ENCODE measurements around the gene MAB21L1.
A peak's percentile ranks its signal among the peaks of the same experiment; 100 is the strongest.

Gene MAB21L1
- long read RNA-seq, donor 1: 0 reads
- long read RNA-seq, donor 2, partial matches to known transcripts: 0 of 1 reads
- long read RNA-seq, donor 2, other reads (novel, unspliced or antisense): 0 of 1 reads
- long read RNA-seq, donor 3: 0 reads
- long read RNA-seq, donor 4: 0 reads
- long read RNA-seq, donor 5: 0 reads
- long read RNA-seq, donor 6: 0 reads
- long read RNA-seq, donor 7, partial matches to known transcripts: 0 of 1 reads
- long read RNA-seq, donor 7, other reads (novel, unspliced or antisense): 0 of 1 reads
- long read RNA-seq, donor 8: 0 reads

- DNase-seq: peak; percentile 80
Measured at GRCh38 chr13:35475960-35476943, at the start of gene MAB21L1. Gene MAB21L1, minus strand, starts transcription at chr13:35476689. Its CDS starts 551 bp downstream, at chr13:35476138.

- no peak for DNase-seq
Measured at GRCh38 chr13:35524171-35524570, 47.7 kb upstream of the MAB21L1 start.

GRCh38 chr13:35518337-35518946 lies 42.0 kb upstream of the MAB21L1 start:
- DNase-seq: no peak

- no peak for DNase-seq
Measured at GRCh38 chr13:35514801-35515502, 38.5 kb upstream of the MAB21L1 start.

GRCh38 chr13:35514061-35514477 lies 37.6 kb upstream of the MAB21L1 start:
- DNase-seq: no peak

- no peak for DNase-seq
Measured at GRCh38 chr13:35512271-35512920, 35.9 kb upstream of the MAB21L1 start.

GRCh38 chr13:35502456-35502855 lies 26.0 kb upstream of the MAB21L1 start:
- DNase-seq: no peak

- DNase-seq: no peak
Measured at GRCh38 chr13:35501661-35502235, 25.3 kb upstream of the MAB21L1 start.

GRCh38 chr13:35500144-35500543 lies 23.7 kb upstream of the MAB21L1 start:
- DNase-seq: no peak

GRCh38 chr13:35499676-35500075 lies 23.2 kb upstream of the MAB21L1 start:
- DNase-seq: no peak

- no peak for DNase-seq
Measured at GRCh38 chr13:35499196-35499662, 22.7 kb upstream of the MAB21L1 start.

- no peak for DNase-seq
Measured at GRCh38 chr13:35498231-35498630, 21.7 kb upstream of the MAB21L1 start.

GRCh38 chr13:35496761-35497386 lies 20.4 kb upstream of the MAB21L1 start:
- no peak for DNase-seq

GRCh38 chr13:35496006-35496405 lies 19.5 kb upstream of the MAB21L1 start:
- no peak for DNase-seq

- no peak for DNase-seq
Measured at GRCh38 chr13:35489050-35489449, 12.6 kb upstream of the MAB21L1 start.

- no peak for DNase-seq
Measured at GRCh38 chr13:35485424-35485823, 8.9 kb upstream of the MAB21L1 start.

- no peak for DNase-seq
Measured at GRCh38 chr13:35484384-35484783, 7.9 kb upstream of the MAB21L1 start.

- no peak for DNase-seq
Measured at GRCh38 chr13:35483761-35484160, 7.3 kb upstream of the MAB21L1 start.

- no peak for DNase-seq
Measured at GRCh38 chr13:35482527-35482926, 6.0 kb upstream of the MAB21L1 start.

GRCh38 chr13:35481777-35482176 lies 5.3 kb upstream of the MAB21L1 start:
- DNase-seq: no peak

- DNase-seq: no peak
Measured at GRCh38 chr13:35480346-35480745, 3.9 kb upstream of the MAB21L1 start.
